ENCODE measurements around the gene C2.
"Not testable (repeated sequence)": the region's sequence is repeated elsewhere in the genome, so short reads cannot be mapped to it uniquely, and the experiment has no call there.

C2 gene

DNA sequence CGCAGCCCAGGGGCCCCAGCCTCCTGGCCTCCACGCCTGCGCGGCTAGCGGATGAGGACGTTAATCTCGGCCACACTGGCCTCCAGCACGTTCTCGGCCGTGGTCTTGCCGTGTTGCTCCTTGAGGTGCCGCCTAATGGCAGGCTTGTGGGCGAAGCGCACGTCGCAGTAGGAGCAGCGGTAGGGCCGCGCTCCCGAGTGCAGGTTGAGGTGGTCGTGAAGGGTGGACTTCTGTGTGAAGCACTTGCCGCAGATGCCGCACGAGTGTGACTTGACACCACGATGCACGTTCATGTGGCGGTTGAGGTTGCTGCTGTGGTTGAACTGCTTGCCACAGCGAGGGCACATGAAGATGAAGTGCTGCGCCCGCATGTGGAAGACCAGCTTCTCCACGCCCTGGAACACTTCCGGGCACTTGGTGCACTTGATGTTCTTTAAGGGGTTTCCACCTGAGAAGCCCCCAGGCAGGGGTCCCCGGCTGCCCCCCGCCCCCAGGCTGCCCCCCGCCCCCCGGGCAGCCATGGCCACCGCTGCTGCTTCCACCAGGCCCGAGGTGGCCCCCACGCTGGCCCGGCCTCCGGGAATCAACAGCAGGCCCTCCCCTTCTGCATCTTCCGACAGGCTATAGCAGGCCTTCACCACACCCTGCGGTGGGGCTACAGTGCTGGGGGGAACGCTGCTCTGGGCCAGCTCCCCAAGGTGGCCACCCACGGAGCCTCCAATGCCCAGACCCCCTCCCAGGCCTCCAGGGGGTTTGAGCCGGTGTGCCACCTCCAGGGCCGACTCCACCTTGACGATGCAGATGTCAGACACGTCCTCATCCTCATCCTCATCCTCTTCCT is 27.4 kb upstream of the C2 start:
- no peak for FAIRE-seq

- FAIRE-seq = no peak
Observed at GRCh38 chr6:31900917-31901414, 26.6 kb upstream of the C2 start.

DNA sequence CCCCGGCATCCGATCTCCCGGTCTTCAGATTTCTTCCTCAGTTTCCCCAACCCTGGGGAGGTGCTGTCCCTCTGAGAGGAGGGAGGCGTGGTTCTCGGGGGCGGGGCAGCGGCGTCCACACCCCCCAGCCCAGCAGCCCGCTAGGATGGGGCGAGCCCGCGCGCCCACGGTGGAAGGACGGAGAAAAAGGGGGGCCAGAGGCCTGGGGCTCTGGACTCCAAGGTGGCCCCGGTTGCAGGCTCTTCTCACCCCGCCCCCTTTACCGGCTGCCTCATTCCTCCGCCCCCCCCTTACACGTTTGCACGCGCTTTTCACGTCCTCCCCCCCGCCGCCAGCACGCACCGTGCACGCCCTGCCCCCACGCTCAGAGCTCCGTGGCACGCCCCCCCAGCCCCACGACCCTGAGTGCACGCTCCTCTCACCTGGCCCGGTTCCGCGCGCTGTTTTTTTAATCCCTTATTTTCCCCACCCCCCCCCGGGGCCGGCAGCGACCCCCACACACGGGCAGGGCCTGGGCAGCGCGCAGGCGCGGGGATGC is 26.0 kb upstream of the C2 start:
- FAIRE-seq = no peak

- no peak for FAIRE-seq
Observed at GRCh38 chr6:31901953-31902643, 25.4 kb upstream of the C2 start, which contains the start of gene ZBTB12. Gene ZBTB12, minus strand, starts transcription at chr6:31902086. Its CDS starts 781 bp downstream, at chr6:31901305.

DNA sequence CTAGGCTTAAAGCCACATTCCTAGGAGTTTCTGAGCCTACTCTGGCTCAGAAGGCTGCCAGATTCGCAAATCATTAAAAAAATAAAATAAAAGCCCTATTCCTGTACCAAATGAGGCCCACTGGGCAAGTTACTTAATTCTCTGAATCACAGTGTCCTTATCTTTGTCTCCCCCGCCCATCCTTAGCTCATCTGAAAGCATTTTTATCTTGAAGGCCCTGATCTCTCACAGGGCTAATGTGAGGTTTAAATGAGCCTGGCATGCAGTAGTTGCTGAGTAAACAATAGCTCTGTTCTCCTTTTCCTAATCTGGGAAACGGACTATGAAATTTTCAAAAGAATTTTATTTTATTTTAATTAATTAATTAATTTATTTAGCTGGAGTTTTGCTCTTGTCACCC is 23.6 kb upstream of the C2 start:
- FAIRE-seq = no peak

- no peak for FAIRE-seq
Observed at GRCh38 chr6:31905041-31905440, 22.5 kb upstream of the C2 start.

DNA sequence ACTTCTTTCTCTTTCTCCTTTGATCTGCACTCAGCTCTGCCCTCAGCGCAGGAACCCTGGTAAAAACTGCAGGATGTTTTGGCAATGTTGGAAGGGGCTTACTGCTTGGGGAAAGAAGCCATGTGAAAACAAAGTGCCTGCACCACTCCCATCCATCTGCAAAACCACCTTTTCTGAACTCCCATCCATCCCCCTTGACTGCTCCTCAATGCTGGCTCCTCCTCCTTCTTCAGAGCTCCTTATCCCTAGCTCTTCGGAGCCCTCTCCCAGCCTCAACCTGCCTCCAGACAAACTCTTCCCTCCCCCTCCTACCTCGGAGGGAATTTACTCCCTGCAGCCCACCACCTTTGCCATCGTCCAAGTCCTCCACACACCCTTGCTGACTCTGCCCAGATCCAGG is 21.4 kb upstream of the C2 start:
- FAIRE-seq = no peak

DNA sequence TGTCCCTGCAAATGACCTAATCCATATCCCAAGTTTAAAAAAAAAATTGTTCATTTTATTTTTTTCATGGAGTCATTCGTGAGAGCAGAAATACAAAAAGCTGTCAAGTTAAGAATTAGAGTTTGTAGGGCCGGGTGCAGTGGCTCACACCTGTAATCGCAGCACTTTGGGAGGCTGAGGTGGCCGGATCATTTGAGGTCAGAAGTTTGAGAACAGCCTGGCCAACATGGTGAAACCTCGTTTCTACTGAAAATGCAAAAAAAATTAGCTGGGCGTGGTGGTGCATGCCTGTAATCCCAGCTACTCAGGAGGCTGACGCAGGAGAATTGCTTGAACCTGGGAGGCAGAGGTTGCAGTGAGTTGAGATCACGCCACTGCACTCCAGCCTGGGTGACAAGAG is 20.8 kb upstream of the C2 start:
- FAIRE-seq = not testable (repeated sequence)

GRCh38 chr6:31907158-31907813 is 20.2 kb upstream of the C2 start:
- no peak for FAIRE-seq

GRCh38 chr6:31908255-31908654 is 19.3 kb upstream of the C2 start:
- not testable (repeated sequence) for FAIRE-seq

- no peak for FAIRE-seq
Observed at GRCh38 chr6:31908791-31909190, 18.7 kb upstream of the C2 start.

DNA sequence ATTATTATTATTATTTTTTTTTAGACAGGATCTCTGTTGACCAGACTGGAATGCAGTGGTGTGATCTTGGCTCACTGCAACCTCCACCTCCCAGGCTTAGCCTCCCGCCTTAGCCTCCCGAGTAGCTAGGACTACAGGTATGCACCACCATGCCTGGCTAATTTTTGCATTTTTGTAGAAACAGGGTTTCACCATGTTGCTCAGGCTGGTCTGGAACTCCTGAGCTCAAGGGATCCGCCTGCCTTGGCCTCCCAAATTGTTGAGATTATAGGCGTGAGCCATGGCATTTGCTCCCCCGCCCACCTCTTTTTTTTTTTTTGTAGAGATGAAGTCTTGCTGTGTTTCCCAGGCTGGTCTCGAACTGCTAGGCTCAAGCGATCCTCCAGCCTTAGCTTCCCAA is 18.2 kb upstream of the C2 start:
- not testable (repeated sequence) for FAIRE-seq

DNA sequence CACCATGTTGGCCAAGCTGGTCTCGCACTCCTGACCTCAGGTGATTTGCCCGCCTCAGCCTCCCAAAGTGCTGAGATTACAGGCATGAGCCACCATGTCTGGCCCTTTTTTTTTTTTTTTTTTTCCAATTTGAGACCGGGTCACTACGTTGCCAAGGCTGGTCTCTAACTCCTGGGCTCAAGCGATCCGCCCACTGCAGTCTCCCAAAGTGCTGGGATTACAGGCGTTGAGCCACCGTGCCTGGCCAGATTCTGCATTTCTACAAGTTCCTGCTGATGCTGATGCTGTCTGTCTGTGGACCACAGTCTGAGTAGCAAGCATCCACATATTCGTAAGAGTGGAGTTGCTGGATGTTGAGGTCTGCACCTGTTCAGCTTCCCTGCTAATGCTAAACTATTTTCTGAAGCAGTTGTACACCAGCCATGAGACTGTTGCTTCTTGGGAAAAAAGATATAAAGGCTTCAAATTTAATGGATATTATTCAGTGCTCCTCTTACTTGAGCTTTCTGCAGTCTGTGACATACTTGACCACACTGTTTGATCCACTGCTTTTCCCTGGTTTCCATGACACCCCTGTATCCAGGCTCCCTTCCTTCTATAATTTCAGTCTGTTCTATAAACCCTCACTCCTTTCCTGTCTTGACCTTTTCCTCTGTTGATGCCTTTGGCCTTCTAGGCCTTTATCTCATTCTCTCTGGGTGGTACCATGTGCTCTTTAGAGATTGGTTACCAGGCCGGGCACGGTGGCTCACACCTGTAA is 15.5 kb upstream of the C2 start:
- no peak for FAIRE-seq

DNA sequence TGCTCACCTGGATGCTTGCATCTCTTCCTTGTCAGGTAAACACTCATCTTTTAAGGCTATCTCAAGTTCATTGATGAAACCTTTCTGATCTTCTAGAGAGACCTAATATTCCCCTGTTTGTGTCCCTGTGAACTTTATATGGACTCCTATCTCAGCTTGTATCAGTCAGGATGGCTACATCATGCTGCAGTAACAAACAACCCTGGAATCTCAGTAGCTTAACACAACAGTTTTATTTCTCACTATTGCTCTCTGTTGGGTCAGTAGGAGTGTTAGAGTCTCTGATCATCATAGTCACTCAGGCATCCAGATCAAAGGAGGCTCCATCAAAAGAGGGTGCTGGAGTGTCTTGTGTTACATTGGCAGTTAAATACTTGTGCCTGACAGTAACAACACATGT is 12.2 kb upstream of the C2 start:
- FAIRE-seq = no peak

- FAIRE-seq = no peak
Observed at GRCh38 chr6:31915756-31916155, 11.8 kb upstream of the C2 start.

GRCh38 chr6:31918069-31918720 is 9.3 kb upstream of the C2 start:
- FAIRE-seq = no peak

- FAIRE-seq = no peak
Observed at GRCh38 chr6:31919624-31920303, 7.8 kb upstream of the C2 start.

GRCh38 chr6:31920811-31921210 is 6.7 kb upstream of the C2 start:
- FAIRE-seq = no peak

- FAIRE-seq = no peak
Observed at GRCh38 chr6:31922942-31923341, 4.6 kb upstream of the C2 start.

GRCh38 chr6:31927863-31928671 is 550 bp downstream of the C2 start:
- FAIRE-seq = no peak

DNA sequence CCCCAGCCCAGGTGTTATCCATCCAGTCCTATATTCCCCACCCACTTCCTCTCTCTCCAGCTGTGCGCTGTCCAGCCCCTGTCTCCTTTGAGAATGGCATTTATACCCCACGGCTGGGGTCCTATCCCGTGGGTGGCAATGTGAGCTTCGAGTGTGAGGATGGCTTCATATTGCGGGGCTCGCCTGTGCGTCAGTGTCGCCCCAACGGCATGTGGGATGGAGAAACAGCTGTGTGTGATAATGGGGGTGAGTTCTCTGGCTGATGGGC is 1.1 kb downstream of the C2 start:
- FAIRE-seq = no peak
